Measurements from ENCODE around the gene TRIM7.
"Not testable (repeated sequence)": the region's sequence is repeated elsewhere in the genome, so short reads cannot be mapped to it uniquely, and the experiment has no call there.

TRIM7 gene

DNA sequence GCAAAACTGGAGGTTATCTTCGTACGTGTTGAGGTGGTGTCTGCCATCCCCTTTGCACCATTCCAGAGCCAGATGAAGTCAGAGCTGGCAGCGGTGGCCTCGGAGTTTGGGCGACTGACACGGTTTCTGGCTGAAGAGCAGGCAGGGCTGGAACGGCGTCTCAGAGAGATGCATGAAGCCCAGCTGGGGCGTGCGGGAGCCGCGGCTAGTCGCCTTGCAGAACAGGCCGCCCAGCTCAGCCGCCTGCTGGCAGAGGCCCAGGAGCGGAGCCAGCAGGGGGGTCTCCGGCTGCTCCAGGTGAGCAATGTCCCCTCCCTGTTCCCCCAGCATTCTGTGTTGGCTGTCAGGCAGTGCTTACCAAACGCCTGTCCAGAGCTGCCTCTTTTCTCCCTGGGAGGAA is 27.6 kb upstream of the TRIM7 start:
- no peak for DNase-seq

DNA sequence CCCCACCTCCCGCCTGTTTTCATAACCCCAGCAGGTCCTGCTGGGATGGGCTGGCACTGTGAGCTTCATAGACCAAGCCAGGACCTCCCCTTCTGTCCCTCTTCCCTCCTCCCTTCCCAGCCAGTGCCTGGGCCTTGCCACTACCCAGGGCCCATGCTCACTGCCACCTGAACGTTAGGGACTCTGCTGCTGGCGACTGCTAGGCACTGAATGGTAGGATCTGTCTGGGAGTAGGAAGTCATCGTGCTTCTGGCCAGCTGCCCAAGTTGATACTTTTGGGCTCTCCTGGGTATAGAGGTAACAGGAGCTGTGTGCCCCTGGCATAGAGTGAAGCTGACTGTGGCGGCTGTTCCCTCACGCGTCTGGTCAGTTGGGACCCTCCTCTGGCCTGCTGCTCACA is 26.4 kb upstream of the TRIM7 start:
- DNase-seq, result no peak

DNA sequence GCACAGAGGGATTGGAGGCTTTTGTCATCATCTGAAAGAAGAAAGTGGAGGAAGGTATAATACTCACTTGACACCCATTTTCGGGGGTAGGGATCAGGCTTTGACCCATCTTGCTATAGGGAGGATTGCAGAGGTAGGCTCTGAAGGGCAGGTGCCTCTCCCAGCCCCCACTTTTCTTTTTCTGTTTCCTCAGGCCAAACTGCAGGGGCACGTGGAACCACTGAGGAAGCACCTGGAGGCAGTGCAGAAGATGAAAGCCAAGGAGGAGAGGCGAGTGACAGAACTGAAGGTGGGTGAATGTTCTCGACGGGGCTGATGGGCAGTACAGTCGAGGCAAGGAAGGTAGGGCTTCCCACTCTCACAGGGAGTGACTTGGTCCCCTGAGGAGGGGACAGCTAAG is 25.6 kb upstream of the TRIM7 start:
- DNase-seq, result no peak

DNA sequence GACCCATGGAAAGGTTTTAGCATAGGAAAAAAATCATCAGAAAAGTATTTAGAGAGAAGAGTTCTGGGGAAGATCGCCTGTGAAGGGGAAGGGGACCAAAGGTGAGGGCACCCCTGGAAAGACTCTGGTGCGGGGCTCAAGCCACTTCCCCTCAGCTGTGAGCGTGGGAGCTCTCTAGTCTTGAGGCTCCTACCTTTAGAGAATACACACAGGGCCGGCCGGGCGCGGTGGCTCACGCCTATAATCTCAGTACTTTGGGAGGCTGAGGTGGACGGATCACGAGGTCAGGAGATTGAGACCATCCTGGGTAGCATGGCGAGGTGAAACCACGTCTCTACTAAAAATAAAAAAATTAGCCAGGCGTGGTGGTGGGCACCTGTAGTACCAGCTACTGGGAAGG is 25.0 kb upstream of the TRIM7 start:
- no peak for DNase-seq

GRCh38 chr5:181224390-181225229 is 19.6 kb upstream of the TRIM7 start:
- DNase-seq, result no peak

DNA sequence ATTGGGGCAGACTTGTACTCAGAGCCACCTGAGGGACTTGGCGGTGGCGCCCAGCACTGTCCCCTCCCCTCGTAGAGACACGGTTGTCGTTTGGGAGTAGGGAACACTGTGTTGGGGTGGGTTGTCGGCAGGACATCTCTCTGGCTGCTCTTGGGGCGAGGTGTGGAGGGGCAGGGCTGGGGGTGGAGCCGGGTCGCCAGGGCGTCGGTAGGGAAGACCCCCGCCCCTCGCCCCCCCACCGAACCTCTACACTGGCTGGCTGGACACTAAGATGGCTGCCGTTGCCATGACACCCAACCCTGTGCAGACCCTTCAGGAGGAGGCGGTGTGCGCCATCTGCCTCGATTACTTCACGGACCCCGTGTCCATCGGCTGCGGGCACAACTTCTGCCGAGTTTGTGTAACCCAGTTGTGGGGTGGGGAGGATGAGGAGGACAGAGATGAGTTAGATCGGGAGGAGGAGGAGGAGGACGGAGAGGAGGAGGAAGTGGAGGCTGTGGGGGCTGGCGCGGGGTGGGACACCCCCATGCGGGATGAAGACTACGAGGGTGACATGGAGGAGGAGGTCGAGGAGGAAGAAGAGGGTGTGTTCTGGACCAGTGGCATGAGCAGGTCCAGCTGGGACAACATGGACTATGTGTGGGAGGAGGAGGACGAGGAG is 18.9 kb upstream of the TRIM7 start:
- no peak for DNase-seq

GRCh38 chr5:181223058-181223728 is 18.2 kb upstream of the TRIM7 start, which contains the start of gene TRIM41:
TSS of gene TRIM41 (plus strand) at chr5:181223281. CDS start at chr5:181224000, 719 bp downstream.
- DNase-seq, result no peak

DNA sequence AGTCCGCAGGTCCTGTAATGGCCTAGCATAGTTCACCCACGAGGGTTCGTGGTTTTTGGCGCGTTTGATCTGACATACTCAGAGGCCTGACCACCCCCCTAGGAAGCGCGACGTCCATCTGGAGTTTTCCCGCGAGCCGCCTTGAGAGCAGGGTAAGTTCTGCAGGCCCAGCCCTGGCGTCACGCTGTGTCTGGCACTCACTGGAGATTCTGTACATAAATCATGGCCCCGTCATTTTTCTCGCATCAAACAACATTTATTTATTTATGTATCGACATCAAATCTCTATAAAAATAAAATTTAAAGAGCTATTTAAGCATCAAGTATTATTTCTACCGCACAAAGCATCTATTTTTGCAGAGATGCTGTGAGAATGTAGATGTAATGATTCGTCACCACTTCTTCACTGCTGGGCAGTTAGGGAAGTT is 17.6 kb upstream of the TRIM7 start:
- no peak for DNase-seq

- no peak for DNase-seq
Observed at GRCh38 chr5:181221792-181222629, 17.0 kb upstream of the TRIM7 start.

DNA sequence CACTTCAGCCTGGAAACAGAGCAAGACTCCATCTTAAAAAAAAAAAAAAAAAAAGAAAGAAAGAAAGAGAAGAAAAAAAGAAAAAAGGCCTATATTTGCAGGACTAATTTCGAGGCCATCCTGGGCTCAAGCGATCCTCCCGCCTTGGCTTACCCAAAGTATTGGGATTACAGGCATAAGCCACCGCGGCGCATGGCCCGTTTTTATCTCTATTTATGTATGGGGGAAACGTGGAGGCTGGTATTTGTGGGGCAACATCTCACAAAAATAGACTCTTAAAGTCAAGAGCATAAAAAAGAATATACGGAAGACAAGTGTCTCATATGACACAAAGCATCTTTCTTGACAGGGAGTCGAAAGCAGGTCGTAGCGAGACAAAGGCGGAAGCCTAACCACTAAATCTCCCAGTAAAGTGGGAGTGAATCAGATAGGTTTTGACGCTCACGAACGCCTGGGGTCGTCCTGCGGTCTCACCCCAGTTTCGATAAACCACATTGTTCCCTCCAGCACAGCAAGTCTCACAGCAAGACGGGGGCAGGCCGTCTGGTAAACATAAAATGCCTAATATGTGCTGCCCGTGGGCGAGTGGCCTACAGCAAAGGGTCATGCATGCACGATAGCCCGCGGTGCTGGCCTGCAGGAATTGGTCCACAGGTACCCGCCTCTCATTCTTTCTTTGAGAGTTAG is 16.3 kb upstream of the TRIM7 start:
- no peak for DNase-seq

DNA sequence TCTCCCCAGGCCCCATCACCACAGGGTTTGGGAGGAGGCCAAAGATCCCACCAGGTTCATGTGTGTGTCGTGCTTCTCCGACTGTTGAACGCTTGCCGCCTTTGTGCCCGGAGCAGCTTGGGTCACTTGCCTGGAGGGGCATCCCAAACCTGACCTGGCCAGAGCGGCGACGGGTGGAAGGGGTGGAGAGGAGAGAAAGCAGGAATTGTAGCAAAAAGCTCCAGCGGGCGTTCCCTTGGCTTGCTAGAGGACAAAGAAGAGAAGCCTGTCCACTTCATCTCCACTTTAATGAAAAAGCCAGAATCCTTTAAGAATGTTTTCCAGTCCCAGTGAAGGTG is 15.2 kb upstream of the TRIM7 start:
- no peak for DNase-seq

DNA sequence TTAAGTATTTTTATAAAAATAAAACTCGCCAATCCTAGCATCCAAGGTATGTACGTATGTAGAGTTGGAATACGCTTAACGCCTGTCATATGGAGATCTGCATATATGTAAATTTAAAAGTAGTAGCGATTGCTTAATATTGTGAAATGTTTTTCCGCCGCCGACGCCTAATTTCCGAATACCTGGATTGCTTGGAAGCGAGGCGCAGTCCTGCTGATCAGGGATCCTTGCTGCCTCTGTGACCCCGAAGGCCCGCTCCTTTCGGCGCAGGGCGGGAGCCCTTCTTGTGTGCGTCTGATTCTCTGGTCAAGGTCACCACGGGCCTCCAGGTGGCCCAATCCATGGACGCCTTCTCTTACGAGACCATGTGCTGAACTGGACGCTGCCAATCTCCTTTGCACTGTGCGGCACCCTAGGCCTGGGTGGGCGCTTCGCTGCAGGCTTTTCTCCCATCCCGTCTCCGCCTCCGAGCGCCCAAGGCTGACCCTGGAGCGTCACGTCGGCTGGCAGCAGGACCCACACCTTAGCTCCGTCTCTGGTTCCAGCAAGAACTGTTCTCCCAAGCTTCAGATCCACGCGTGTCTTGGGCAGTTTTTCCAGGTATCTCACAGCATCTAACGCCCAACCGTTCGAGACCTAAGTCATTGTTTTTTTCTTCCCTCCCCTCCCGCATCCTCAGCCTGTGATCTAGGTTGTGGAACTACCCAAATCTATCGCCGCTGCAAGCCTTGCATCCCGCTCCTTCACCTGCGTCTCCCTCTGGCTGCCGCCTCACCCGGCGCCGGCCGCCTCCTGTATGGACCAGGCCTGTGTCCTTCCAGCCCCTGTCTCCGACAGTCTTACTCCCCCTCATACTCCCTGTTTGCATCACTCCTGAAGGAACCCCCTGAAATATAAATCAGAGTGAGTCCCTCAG is 14.5 kb upstream of the TRIM7 start:
- DNase-seq, result no peak

DNA sequence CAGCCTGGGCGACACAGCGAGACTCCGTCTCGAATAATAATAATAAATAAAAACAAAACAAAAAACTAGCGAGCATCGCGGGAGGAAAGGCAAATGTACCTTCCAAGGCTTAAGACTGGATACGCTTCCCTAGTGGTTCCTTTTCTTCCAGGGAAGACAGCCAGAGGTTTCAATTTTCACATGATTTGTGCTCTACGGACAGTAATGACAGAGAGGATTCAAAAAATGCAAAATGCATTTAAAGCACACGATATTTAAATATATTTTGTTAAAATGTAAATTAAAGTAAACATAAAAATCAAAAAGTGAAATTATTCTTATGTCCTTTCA is 13.8 kb upstream of the TRIM7 start:
- DNase-seq, result no peak

- DNase-seq, result no peak
Observed at GRCh38 chr5:181217803-181218062, 12.7 kb upstream of the TRIM7 start.

DNA sequence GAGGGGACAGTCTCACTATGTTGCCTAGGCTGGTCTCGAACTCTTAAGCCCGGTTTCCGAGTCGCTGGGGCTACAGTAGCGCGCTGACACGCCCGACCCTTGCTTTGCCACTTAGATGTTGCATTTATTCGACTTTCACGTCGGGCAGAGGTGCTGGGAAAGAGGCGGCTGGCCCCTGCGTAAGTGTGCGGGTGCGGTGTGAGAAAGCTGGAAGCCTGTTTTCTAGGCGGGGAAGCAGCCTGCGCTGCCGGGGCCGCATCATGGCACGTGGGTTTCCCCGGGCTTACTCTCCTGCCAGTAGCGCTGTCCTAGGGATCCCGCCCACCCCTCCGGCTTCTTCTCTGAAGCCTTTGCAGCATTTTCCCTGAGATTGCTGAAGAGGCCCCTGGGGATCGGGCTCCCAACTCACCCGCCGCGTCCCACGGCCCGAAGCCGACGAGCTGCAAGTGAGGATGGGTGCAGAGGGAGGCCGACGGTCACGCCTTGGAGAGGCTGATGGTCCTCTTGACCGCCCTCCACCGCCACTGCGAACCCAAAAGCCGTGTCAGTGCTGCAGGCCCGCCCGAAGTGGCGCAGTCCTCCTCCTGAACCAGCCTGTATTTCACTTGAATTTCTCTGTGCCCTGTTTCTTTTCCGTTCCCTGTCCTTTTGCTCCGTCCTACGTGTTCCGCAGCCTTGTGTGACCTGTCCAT is 12.3 kb upstream of the TRIM7 start:
- DNase-seq, result no peak

DNA sequence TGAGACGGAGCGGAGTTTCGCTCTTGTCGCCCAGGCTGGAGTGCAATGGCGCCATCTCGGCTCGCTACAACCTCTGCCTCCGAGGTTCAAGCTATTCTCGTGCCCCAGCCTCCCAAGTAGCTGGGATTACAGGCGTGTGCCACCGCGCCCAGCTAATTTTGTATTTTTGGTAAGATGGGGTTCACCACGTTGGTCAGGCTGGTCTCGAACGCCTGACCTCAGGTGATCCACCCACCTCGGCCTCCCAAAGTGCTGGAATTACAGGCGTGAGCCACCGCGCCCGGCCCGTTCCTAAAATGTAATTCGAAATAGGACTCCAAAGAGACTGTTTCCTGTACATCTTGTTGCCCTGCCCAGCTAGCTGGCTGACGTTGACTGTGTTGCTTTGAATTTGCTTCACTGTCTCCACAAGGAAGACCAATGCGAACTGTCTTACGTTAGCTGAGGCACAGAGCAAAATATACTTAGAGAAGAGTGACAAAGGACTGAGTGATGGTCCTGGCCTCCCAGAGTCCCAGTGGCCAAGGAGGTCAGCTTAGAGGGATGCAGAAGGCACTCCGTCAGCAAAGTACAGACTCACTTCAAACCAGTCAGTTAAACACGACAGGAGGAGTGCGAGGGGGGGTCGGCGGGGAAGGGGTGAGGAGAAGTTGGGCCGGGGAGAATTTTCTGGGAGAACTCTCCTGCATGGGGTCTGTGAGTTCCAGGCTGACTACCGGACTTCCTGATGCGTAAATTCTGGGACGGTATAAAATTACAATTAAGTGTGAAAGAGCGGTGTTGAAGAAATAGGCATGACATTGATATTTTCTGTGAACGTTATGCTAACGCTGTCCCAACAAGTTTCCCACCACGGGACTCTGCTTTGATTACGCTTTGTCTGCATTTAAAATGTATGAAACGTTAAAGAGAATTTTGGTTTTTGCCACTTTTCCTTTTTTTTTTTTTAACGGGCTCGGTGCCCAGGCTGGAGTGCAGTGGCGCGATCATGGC is 11.3 kb upstream of the TRIM7 start:
- no peak for DNase-seq

DNA sequence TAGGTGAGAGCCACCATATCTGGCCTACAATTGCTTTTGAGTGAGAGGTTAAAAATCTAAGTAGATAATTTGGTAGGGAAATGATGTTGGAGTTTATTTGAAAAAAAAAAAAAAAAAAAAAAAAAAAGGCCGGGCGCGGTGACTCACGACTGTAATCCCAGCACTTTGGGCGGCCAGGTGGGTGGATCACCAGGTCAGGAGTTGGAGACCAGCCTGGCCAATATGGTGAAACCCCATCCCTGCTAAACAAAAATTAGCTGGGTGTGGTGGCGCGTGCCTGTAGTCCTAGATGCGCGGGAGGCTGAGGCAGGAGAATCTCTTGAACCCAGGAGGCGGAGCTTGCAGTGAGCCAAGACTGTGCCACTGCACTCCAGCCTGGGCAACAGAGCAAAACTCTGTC is 9.3 kb upstream of the TRIM7 start:
- DNase-seq, result not testable (repeated sequence)

DNA sequence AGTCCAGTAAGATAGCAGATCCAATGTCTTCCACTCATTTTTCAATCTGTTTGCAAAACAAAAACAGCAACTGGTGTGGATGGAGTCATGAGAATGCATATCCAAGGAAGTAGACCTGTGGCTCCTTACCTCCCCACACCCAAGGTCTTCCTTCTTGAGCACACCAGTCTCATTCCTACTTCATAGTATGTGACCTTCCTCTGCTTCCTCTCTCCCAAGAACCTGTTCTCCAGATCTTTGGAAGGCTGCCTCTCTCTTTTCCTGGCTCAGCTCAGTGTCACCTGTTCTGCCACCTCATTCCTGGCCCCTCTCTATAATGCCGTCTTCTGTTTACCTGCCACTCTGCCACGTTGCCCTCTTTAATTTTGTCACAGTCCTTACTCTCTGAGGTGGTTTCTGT is 7.9 kb upstream of the TRIM7 start:
- no peak for DNase-seq

GRCh38 chr5:181212080-181212479 is 7.1 kb upstream of the TRIM7 start:
- no peak for DNase-seq

- no peak for DNase-seq
Observed at GRCh38 chr5:181211208-181211607, 6.2 kb upstream of the TRIM7 start.

Data from NCI-H1930 (cell line).